HG02973 (cell line): ENCODE results near the gene PLSCR5.

ENCODE experiments used
- ATAC-seq: cut with Tn5 transposase; IDR thresholded peaks from one replicate; pipeline ENCODE4 v1.9.1; 2021; ENCODE audit warnings: moderate library complexity; ENCODE audit not compliant: unreplicated experiment

PLSCR5 gene

DNA sequence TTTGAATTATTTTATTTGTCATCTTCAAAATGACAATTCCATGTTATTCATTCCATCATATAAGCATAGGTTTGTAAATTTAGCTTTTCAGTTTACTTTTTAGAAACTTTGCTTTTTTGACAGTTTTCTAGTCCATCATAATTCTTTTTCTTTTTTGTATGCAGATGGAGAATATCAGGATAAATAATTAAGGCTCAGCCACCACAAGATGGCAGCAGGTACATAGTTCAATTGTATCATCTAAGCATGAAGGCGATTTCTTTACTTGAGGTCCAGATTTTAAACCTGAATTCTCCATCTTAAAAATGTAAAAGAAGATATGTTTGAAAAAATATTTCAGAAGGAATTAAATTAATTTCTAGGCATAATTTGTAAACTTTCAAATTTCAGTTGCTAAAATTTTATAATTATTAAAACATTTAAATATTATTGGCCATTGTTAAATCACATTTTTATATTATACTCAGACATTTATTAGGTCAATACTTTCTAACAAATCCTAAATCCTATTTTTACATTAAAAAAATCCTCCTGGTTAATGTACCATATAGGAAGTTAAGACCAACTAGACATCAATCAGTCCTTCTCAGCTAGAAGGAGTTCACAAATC lies 15.1 kb downstream of the PLSCR5 start:
- ATAC-seq: peak; percentile 48

DNA sequence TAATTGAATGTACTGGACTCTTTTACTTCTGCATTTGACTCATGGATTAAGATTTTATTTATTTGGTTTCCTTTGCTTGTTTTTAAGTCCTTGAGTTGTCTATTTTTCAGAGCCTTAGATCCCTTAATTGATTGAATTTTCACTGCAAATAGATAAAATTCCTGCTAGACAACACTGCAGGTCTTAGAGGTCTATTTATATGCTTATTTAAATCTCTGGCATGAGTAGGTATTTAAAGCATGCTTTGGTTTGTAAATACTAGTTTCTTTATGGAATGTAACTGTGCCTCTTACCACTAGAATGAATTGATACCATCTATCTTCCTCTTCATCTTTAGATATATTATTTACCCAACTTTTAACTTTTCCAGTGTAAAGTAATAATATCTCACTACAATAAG lies 20.0 kb downstream of the PLSCR5 start:
- no peak for ATAC-seq

DNA sequence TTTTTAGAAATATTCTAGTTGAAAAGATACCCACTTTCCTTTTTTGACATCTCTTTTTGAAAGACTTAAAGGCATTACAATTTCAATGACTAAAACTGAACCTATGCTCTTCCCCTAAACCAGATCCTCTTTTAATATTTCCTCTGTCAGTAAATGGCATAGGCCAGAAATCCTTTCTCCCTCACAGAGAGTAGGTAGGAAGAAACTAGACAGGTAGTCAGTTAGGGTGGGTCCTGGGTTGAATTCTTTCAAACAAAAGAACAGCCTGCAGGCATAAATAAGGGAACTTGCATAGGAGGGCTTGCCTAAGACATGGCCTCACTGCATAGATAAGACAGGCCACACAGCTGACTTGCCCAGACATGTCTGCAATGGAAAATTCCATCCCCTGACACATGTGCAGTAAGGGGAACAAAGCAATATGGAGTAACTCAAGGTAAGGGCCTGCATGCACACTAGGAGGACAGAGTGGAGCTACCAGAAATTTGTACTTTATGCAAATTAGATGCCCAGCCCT lies 23.1 kb downstream of the PLSCR5 start:
- ATAC-seq: no peak

- ATAC-seq: no peak
Measured at GRCh38 chr3:146581080-146581601, 24.0 kb downstream of the PLSCR5 start.

GRCh38 chr3:146577662-146578061 lies 27.5 kb downstream of the PLSCR5 start:
- peak; percentile 74 for ATAC-seq

DNA sequence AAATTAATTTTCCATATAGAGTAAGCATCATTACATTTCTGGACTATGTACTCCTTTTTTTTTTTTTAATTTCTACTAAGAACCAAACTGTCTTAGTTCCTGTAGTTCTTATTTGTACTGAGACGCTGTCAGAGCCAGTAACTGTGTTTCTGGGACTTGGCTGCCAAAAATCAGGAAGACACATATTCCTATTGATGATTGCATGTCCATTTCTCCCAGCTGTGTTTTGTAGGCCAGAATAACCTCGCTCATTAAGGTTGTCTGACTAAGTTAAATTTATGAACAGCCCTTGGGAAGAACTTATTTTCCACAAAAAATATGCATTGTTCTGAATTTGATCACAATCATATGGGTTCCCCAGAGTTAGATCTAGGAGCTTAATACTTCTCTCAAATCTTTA lies 29.5 kb downstream of the PLSCR5 start:
- ATAC-seq: no peak

DNA sequence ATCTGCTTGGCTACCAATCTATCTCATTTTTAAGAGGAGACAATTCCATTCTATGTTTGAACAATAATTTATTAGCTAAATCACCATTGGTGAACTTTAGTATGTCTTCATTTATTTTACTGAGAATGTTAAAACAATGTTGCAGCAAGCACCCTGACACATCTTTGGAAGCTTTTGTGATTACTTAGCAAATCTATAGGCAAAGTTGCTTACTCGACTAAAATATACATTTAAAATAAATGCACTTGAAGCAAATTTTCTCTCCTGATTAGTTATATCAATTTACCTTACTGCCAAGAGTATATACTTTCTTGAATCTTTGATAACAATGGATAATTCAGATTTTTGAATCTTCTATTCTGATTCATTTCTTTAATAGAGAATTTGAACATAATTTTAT lies 31.0 kb downstream of the PLSCR5 start:
- ATAC-seq: no peak

- no peak for ATAC-seq
Measured at GRCh38 chr3:146569314-146569713, 35.8 kb downstream of the PLSCR5 start.

DNA sequence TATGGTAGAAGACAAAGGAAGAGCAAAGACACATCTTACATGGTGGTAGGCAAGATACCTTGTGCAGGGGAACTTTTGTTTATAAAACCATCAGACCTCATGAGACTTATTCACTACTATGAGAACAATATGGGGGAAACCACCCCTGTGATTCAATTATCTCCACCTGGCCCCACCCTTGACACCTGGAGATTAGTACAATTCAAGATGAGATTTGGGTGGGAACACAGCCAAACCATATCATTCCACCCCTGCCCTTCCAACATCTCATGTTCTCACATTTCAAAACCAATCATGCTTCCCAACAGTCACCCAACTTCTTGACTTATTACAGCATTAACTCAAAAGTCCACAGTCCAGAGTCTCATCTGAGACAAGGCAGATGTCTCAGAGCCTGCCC lies 39.0 kb downstream of the PLSCR5 start:
- ATAC-seq: no peak

DNA sequence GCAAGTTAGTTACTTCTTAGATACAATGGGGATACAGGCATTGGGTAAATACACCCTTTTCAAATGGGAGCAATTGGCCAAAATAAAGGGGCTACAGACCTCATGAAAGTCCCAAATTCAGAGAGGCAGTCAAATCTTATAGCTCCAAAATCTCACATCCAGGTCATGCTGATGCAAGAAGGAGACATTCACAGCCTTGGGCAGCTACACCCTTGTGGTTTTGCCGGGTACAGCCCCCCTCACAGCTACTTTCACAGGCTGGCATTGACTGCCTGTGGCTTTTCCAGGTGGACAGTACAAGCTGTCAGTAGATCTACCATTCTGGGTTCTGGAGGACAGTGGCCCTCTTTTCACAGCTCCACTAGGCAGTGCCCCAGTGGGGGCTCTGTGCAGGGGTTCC lies 43.3 kb downstream of the PLSCR5 start:
- no peak for ATAC-seq

DNA sequence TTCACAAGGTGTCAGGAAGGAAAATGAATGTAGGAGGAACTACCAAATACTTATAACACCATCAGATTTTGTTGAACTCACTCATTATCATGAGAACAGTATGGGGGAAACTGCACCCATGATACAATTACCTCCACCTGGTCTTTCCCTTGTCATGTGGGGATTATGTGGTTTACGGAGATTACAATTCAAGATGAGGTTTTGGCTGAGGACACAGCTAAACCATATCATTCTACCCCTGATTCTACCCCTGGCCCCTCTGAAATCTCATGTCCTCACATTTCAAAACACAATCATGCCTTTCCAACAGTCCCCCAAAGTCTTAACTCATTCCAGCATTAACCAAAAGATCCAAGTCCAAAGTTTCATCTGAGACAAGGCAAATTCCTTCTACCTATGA lies 43.7 kb downstream of the PLSCR5 start:
- ATAC-seq: no peak

DNA sequence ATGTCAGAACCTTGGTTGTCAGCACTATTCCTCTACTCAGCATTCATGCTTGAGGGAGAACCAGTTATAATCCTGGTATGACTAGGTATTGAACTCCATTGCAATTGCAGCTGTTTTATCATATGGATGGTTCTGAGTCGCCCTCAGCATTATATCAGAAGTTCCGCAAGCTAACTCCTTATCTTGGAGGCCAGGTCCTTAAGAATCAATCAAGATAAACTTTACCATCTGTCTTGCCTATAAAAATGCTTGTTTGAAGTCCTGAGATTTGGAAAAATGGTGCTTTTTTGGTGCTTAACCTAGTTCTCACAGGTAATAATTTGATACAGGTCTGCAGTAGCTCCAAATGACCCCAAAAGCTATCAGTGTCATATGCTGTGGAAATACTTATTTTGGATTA lies 44.5 kb downstream of the PLSCR5 start:
- no peak for ATAC-seq

DNA sequence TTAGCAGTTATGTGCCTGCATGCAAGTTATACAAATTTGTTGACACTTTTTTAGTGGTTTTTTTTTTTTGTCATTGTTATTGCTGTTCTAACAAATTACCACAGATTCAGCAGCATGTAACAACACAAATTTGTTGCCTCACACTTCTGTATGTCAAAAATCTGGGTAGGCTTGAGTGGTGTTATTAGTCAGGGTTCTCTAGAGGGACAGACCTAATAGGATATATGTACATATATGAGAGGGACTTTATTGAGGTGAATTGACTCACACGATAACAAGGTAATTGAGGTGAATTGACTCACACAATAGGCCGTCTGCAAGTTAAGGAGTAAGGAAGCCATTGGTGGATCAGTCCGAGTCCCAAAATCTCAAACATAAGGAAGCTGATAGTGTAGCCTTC lies 45.8 kb downstream of the PLSCR5 start:
- no peak for ATAC-seq

GRCh38 chr3:146558781-146559180 lies 46.4 kb downstream of the PLSCR5 start:
- no peak for ATAC-seq

DNA sequence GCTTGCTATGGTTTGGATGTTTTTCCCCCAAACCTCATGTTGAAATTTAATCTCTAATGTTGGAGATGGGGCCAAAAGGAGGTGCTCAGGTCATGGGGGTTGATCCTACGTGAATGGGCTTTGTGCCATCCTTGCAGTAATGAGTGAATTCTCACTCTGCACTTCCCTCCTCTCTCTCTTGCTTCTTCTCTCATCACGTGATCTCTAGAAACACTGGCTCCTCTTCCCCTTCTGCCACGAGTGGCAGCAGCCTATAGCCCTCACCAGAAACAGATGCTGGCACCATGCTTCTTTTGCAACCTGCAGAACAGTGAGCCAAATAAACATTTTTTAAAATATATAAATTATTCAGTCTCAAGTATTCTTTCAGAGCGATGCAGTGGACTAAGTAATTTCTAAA lies 47.4 kb downstream of the PLSCR5 start:
- no peak for ATAC-seq

DNA sequence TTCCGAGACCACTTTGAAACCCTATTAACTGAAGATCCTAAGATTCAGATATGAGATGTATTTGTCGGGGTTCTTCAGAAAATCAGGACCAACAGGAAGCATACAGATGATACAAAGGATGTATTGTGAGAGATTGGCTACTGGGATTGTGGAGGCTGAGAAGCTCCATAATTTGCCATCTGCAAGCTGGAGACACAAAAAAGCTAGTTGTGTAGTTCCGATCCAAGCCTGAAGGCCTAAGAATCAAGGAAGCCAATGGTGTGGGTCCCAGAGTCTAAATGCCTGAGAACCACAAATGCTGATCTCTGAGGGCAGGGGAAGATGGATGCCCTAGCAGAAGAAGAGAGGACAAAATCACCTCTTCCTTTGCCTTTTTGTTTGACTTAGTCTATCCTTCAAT lies 49.8 kb downstream of the PLSCR5 start:
- ATAC-seq: no peak

- no peak for ATAC-seq
Measured at GRCh38 chr3:146554151-146554760, 50.9 kb downstream of the PLSCR5 start.

DNA sequence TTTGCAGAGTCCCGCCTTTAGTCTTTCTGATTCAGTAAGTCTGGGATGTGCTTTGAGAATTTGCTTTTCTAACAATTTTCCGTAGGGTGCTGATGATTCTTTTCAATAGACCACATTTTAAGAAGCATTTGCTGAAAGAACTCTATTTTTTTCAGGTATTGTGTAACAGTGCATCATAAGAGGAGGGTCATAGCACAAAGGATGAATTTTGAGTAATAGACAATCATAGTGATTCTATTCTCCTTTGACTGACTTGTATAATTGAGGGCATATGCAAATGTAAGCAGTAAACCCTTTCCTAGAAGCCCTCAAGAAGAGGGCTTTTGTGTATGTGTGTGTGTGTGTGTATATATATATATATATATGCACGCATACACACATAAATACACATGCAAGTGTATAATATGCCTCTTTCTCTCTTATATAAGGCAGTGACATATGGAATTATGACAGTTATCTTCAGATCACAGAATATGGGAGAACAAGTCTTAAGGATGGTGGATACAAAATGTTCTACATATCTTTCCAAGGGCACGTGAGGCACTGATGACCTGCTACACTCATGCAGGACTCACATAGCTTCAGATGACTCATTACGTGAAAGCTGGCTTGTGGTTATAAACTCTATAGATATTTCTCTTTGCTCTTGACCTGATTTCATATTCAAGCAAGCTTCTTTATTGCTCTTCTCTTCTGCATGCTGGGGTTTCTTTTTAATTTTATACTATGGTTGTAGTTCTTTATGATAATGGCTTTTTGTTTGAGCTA lies 54.2 kb downstream of the PLSCR5 start:
- peak; percentile 93 for ATAC-seq

DNA sequence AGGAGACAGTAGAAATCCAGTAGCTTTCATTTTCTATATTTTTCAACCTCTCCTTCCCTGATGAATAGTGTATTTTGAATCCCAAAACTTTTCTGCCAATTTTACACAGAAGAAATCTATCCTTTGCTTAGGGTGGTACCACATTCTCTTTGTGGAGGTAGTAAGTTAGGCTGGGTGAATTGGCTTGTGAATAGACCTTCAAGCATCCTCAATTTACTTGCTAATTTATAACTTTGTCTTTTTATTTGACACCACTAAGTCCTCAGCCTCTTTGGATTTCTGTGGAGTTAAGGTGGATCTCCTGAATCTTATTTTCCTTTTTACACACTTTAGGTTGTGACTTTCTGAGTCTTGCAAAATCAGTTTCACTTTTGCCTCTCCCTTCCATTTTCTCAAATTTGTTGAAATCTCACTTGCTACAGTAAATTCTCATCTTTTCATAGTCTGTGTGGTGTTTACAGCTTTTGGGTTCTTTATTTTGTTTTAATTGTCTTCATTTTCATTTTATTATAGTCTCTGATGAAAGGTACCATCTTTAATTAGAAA lies 55.0 kb downstream of the PLSCR5 start:
- ATAC-seq: no peak

GRCh38 chr3:146547235-146547835 lies 57.8 kb downstream of the PLSCR5 start:
- ATAC-seq: no peak

DNA sequence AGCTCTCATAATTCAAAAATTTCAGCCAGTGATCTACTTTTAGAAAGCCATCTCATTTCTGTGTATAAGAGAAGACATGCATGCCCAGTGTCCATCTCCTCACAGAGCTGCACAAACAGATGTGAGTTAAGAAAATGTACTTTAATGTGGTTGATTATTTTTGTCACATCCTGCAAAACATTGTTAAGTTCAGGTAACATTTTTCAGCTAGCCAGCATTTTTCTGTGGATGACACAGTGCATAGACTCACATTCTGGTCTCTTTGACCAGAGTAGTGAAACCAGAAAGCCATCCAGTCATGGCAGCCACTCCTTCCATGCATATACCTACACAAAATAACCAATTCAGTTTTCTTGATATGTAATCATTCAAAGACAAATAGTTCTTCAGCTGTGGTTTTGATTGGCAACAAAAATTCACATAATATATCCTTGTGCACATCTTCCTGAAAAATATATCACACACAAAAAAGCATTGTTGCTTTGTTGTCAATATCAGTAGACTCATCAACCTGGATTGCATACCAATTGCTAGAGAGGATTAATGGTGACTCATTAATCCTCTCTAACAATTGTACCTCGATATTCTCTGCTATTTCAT lies 58.7 kb downstream of the PLSCR5 start:
- no peak for ATAC-seq
